HAP-1 (cell line): Measurements from ENCODE around the gene LGR6.
A peak's percentile ranks its signal among the peaks of the same experiment; 100 is the strongest.

Source experiments
- DNase-seq, 2 experiments: peaks; one replicate each; pipeline ENCODE4 v3.0.0-alpha.2; 2016 to 2020; ENCODE audit warnings: low spot score in 2 of 2
- H3K27me3 ChIP-seq: fragments of 250-450 bp; sonication (Bioruptor Pico); 2 replicates; pipeline ENCODE4 v1.5.1; 2020; ENCODE audit warnings: low read depth, mild to moderate bottlenecking, moderate library complexity
- H3K36me3 ChIP-seq: fragments of 250-450 bp; sonication (Bioruptor Pico); replicated peaks from 2 replicates; pipeline ENCODE4 v1.5.1; 2020; ENCODE audit warnings: mild to moderate bottlenecking
- H3K4me1 ChIP-seq: fragments of 250-450 bp; sonication (Bioruptor Pico); 2 replicates; pipeline ENCODE4 v1.5.1; 2020; ENCODE audit warnings: mild to moderate bottlenecking
- H3K4me3 ChIP-seq: fragments of 250-450 bp; sonication (Bioruptor Pico); 2 replicates; pipeline ENCODE4 v1.5.1; 2020; ENCODE audit warnings: mild to moderate bottlenecking, moderate library complexity
- H3K9me3 ChIP-seq: fragments of 250-450 bp; sonication (Bioruptor Pico); 2 replicates; pipeline ENCODE4 v1.5.1; 2020; ENCODE audit warnings: mild to moderate bottlenecking, moderate library complexity
- in situ Hi-C: fragments of 300-500 bp; cut with MboI; formaldehyde crosslinking; loops from 3 replicates; pipeline ENCODE4 v1.14.3; 2020; ENCODE audit warnings: low sequenced_read_pairs, inconsistent platforms, mixed read lengths

Gene LGR6

GRCh38 chr1:202291961-202292712, 98.5 kb downstream of the LGR6 start:
- Histone ChIP-seq H3K4me3 (no peak overlapping the region), H3K27me3 (0 out of 2 replicates have a peak, but pooled peaks cover 3% of the 10 kb centered on the region), H3K4me1 (no peaks in the 10 kb centered on the region), H3K9me3 (no peaks in the 10 kb centered on the region), H3K36me3 (no peaks in the 10 kb centered on the region)
- in situ Hi-C loops, result no loop called here
- no peak for DNase-seq

DNA sequence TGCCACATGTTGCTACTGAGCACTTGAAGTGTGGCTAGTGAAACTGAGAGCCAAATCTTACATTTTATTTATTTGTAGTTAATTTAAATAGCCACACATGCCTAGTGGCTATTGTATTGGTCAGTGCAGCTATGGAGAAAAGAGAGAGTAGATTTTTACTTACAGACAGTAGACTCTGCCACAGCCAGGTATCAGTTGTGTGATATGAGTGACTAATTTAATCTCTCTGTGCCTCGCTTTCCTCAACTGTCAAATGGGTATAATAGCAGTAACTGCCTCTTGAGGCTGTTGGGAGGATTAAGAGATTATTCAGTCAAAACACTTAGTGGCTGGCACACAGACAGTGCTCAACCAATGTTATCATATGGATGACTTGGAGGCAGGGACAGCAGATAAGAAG, 99.2 kb downstream of the LGR6 start:
- in situ Hi-C loops, result no loop called here
- Histone ChIP-seq H3K9me3 (no peaks in the 10 kb centered on the region), H3K4me3 (no peak overlapping the region), H3K4me1 (no peaks in the 10 kb centered on the region), H3K36me3 (no peaks in the 10 kb centered on the region), H3K27me3 (0 out of 2 replicates have a peak, but pooled peaks cover 3% of the 10 kb centered on the region)
- no peak for DNase-seq

DNA sequence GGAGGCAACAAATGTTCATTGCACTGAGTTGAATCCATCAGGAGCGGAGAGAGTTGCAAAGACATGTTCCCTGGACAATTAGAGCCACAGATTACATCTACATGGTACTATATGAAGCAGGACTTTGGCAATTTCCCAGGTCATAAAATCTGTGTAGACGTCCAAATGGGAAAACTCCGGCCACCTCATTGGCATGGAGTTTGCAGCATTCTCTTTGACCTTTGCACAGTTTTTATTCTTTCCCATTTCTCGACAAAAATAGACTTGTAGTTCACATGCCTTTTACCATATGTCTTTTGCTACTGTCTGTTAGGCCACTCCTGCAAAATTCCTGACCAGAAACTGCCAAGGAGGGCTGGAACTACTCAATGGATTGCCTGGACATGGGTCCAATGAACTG, 100.0 kb downstream of the LGR6 start:
- 0 out of 2 replicates have a peak, but pooled peaks cover 3% of the 10 kb centered on the region for H3K27me3 ChIP-seq
- DNase-seq, result no peak
- H3K9me3 ChIP-seq, result no peaks in the 10 kb centered on the region
- no peak overlapping the region for H3K4me3 ChIP-seq
- in situ Hi-C loops, result no loop called here
- H3K4me1 ChIP-seq, result no peaks in the 10 kb centered on the region
- H3K36me3 ChIP-seq, result no peaks in the 10 kb centered on the region

GRCh38 chr1:202302166-202302565, 108.6 kb downstream of the LGR6 start:
- Histone ChIP-seq H3K27me3 (peaks cover 4% of the 10 kb centered on the region), H3K4me3 (no peak overlapping the region), H3K4me1 (no peaks in the 10 kb centered on the region), H3K9me3 (no peaks in the 10 kb centered on the region), H3K36me3 (no peaks in the 10 kb centered on the region)
- no peak for DNase-seq
- in situ Hi-C loops, result no loop called here

- H3K36me3 ChIP-seq, result no peaks in the 10 kb centered on the region
- in situ Hi-C loops, result no loop called here
- no peak for DNase-seq
- peaks cover 4% of the 10 kb centered on the region for H3K27me3 ChIP-seq
- no peaks in the 10 kb centered on the region for H3K9me3 ChIP-seq
- no peaks in the 10 kb centered on the region for H3K4me1 ChIP-seq
- H3K4me3 ChIP-seq, result no peak overlapping the region
Measured at GRCh38 chr1:202304375-202304774, 110.8 kb downstream of the LGR6 start.

DNA sequence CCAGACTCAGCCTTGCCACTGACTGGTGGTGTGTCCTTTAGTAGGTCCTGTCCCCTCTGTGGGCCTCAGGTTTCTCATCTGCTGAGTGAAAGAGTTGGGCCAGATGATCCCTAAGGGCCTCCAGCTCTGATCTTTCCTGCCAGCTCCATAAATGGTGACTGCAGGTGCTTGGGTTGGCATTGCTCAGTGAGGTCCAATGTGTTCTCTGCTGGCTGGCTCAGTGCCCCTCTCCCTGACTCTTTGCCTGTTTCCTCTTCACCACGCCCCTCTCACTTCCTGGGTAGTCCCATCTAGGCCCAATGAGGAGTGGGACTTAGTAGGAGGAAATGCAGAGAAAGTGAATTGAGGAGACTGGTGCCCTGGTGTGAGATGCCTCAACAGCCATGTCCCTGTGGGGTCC, 111.6 kb downstream of the LGR6 start:
- in situ Hi-C loops, result no loop called here

GRCh38 chr1:202306535-202307345, 113.1 kb downstream of the LGR6 start:
- H3K4me1 ChIP-seq, result no peaks in the 10 kb centered on the region
- no peaks in the 10 kb centered on the region for H3K27me3 ChIP-seq
- in situ Hi-C loops, result no loop called here
- no peak overlapping the region for H3K4me3 ChIP-seq
- no peaks in the 10 kb centered on the region for H3K9me3 ChIP-seq
- DNase-seq, result no peak
- no peaks in the 10 kb centered on the region for H3K36me3 ChIP-seq

More for the DNA sequence above, 111.6 kb downstream of the LGR6 start:
- Histone ChIP-seq H3K4me1 (no peaks in the 10 kb centered on the region), H3K27me3 (peaks cover 4% of the 10 kb centered on the region; the same call in 1 of the 2 replicates), H3K4me3 (no peak overlapping the region), H3K36me3 (no peaks in the 10 kb centered on the region), H3K9me3 (no peaks in the 10 kb centered on the region)
- DNase-seq, result no peak

DNA sequence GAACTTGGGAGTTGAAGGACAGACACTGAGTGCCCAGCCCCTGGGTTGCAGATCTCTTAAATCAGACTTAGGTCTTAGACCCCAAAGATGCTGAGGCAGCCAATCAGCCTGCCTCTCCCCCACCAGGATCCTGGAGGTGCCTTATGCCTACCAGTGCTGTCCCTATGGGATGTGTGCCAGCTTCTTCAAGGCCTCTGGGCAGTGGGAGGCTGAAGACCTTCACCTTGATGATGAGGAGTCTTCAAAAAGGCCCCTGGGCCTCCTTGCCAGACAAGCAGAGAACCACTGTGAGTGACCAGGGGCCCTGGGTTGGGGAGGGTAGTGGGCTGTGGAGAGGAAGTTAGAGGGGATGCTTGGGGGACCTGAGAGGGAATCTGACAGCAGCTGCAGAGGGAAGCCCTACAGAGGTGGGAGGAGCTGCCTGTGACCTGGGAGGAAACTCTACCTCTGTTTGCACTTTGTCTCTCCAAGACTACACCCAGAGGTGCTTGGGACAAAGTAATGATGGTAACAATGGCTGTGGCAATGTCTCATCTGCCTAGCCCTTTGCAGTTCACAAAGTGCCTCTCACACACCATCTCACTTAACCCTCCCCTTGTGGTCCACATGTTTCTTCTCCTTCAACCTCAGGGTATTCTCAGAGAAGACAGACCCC, 116.6 kb downstream of the LGR6 start:
- H3K4me3 ChIP-seq, result no peak overlapping the region
- H3K36me3 ChIP-seq, result no peaks in the 10 kb centered on the region
- no peaks in the 10 kb centered on the region for H3K4me1 ChIP-seq
- no peaks in the 10 kb centered on the region for H3K27me3 ChIP-seq
- DNase-seq, result no peak
- H3K9me3 ChIP-seq, result no peaks in the 10 kb centered on the region
- in situ Hi-C loops, result no loop called here

- DNase-seq, result no peak
- no peaks in the 10 kb centered on the region for H3K27me3 ChIP-seq
- no peak overlapping the region for H3K4me3 ChIP-seq
- in situ Hi-C loops, result no loop called here
- H3K36me3 ChIP-seq, result no peaks in the 10 kb centered on the region
- H3K9me3 ChIP-seq, result no peaks in the 10 kb centered on the region
- no peaks in the 10 kb centered on the region for H3K4me1 ChIP-seq
Measured at GRCh38 chr1:202310746-202311145, 117.1 kb downstream of the LGR6 start.

DNA sequence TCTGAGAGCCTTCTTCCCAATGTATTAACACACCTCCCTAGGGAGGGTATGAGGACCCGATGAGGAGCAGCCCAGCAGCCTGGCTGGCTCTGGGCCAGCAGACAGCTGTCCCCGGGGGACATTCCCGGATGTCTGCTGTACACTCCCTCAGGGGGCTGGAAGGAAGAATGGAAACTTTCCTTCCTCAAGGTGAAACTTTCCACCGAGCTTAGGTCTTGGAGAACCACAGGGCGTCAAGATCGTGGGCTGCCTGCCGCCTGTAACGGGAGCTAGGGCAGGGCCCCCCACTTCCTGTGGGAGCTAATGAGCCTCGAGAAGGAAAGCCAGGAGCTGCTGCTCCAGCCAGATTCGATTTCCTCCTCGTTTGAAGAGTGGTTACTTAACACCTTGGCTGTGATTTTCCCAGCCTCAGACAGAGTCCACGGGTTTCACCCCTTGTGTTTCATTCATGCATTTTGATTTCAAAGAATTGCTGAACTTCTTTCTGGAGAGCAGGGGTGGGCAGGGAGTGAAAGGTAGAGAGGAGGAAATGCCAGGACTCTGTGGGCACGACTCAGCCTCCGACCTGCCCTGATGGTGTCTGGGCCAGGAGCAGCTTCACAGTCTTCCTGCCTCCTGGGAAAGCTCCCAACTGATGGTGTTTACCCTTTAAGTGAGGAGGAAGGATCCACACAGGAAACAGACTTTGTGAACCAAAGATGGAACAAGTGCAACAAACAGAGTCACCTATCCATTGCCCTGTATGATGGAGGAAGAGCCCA, 118.5 kb downstream of the LGR6 start:
- in situ Hi-C loops, result no loop called here
- no peaks in the 10 kb centered on the region for H3K4me1 ChIP-seq
- no peak for DNase-seq

GRCh38 chr1:202315576-202316168, 122.1 kb downstream of the LGR6 start:
- H3K4me3 ChIP-seq, result no peak overlapping the region
- no peaks in the 10 kb centered on the region for H3K4me1 ChIP-seq
- peak; percentile 53 to 86 for DNase-seq
- in situ Hi-C loops, result loop anchor here (5.0 kb wide), 1 partner anchor 128 kb away; no protein-coding TSS in a partner anchor
- H3K9me3 ChIP-seq, result no peaks in the 10 kb centered on the region
- no peaks in the 10 kb centered on the region for H3K36me3 ChIP-seq
- H3K27me3 ChIP-seq, result no peaks in the 10 kb centered on the region

More for the DNA sequence above, 118.5 kb downstream of the LGR6 start:
- no peak overlapping the region for H3K4me3 ChIP-seq
- no peaks in the 10 kb centered on the region for H3K36me3 ChIP-seq
- H3K27me3 ChIP-seq, result no peaks in the 10 kb centered on the region
- H3K9me3 ChIP-seq, result no peaks in the 10 kb centered on the region

DNA sequence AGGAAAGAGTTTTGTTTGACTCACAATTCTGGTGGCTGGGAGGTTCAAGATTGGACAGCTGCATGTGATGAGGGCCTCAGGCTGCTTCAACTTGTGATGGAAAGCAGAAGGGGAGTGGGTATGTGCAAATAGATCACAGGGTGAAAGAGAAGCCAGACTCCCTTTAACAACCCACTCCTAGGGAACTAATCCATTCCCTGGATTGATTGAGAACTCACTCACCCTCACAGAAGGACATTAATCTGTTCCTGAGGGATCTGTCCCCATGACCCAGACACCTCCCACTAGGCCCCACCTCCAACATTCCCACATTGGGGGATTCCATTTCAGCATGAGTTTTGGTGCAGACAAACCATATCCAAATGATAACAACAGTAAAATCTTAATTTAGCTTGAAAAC, 122.6 kb downstream of the LGR6 start:
- Histone ChIP-seq H3K4me3 (no peak overlapping the region), H3K4me1 (no peaks in the 10 kb centered on the region), H3K36me3 (no peaks in the 10 kb centered on the region), H3K9me3 (no peaks in the 10 kb centered on the region), H3K27me3 (no peaks in the 10 kb centered on the region)
- no peak for DNase-seq
- in situ Hi-C loops, result loop anchor here (5.0 kb wide), 1 partner anchor 129 kb away; no protein-coding TSS in a partner anchor
